Transverse colon (tissue), 4 donors: ENCODE data around the gene FSCN2. TPM values are rescaled to one million over a fixed set of nuclear protein-coding genes. Genes with fewer than 3 reads are reported as not detected.
"Not testable (repeated sequence)": the region's sequence is repeated elsewhere in the genome, so short reads cannot be mapped to it uniquely, and the experiment has no call there.

Experiments
- DNase-seq: peaks from one replicate; pipeline ENCODE4 v3.0.0-alpha.2; 2019
- H3K27ac ChIP-seq, 4 donors: fragments of 200-600 bp; sonication (generic); 2 replicates each; pipeline ENCODE4 v1.5.1; 2016 to 2018; ENCODE audit warnings: inconsistent platforms in 4 of 4
- H3K27me3 ChIP-seq: fragments of 200-600 bp; sonication (generic); 2 replicates; pipeline ENCODE4 v1.5.1; 2017; ENCODE audit warnings: inconsistent platforms
- H3K36me3 ChIP-seq, 4 donors: fragments of 200-600 bp; sonication (generic); 2 replicates each; pipeline ENCODE4 v1.5.1; 2017 to 2019; ENCODE audit warnings: inconsistent platforms in 4 of 4
- H3K4me1 ChIP-seq, 4 donors: fragments of 200-600 bp; sonication (generic); 2 replicates each; pipeline ENCODE4 v1.5.1; 2017 to 2020; ENCODE audit warnings: inconsistent platforms in 4 of 4
- H3K4me3 ChIP-seq, 4 donors: fragments of 200-600 bp; sonication (generic); 1 replicate in 1 of 4; 2 replicates in 3 of 4; pipeline versions ENCODE4 v1.5.1 to v1.6.1; 2017 to 2019; ENCODE audit warnings: inconsistent platforms in 4 of 4
- H3K9me3 ChIP-seq, 2 donors: fragments of 200-600 bp; sonication (generic); 2 replicates each; pipeline ENCODE4 v1.5.1; 2017 to 2019; ENCODE audit warnings: inconsistent platforms in 2 of 2
- CTCF ChIP-seq, 5 experiments: fragments of 200-600 bp in 3 of 5; fragments of 450-650 bp in 2 of 5; sonication (generic) in 3 of 5; IDR thresholded peaks; 1 replicate in 2 of 5; 2 replicates in 3 of 5; pipeline ENCODE4 v1.5.1; 2016 to 2017; ENCODE audit warnings: antibody characterized with exemption in 5 of 5, inconsistent platforms in 3 of 5, mild to moderate bottlenecking in 2 of 5, moderate library complexity in 1 of 5
- EP300 ChIP-seq: sonication (generic); formaldehyde crosslinking; IDR thresholded peaks from one replicate; pipeline ENCODE4 v1.6.1; 2017; ENCODE audit warnings: antibody characterized with exemption, low read depth
- POLR2A ChIP-seq: fragments of 450-650 bp; IDR thresholded peaks from one replicate; pipeline ENCODE4 v1.6.1; 2016; ENCODE audit warnings: antibody characterized with exemption, mild to moderate bottlenecking, moderate library complexity
- POLR2AphosphoS5 ChIP-seq, 3 donors: sonication (generic); formaldehyde crosslinking; IDR thresholded peaks; one replicate each; pipeline ENCODE4 v1.6.1; 2016; ENCODE audit warnings: antibody characterized with exemption in 3 of 3
- WGBS, 2 donors: methylation state at CpG; one replicate each; pipeline ENCODE4 v1.1.5; 2018; ENCODE audit warnings: low coverage in 1 of 2; 5-methylcytosine and 5-hydroxymethylcytosine counted together
- in situ Hi-C, 4 donors: fragments of 200-750 bp; cut with MboI; loops; one replicate each; pipeline versions ENCODE4 v1.15.0 to v1.15.1; 2017; ENCODE audit warnings: low sequenced_read_pairs in 3 of 4, low pct_ligation_motif_present in 1 of 4, low pct_unique_long_range_greater_than_20kb in 1 of 4
- intact Hi-C: fragments of 100-400 bp; cut with DNase I; formaldehyde crosslinking; loops from one replicate; pipeline ENCODE4 v1.15.1; 2023; ENCODE audit warnings: low total_unique reads
- total RNA-seq, 4 donors: library from RNA; depleted of rRNA; stranded (reverse); fragments of >200 nt; gene quantifications; one replicate each; pipeline ENCODE4 v1.1.0, GENCODE V29; 2016

The FSCN2 gene
- total RNA-seq, 4 donors from 2014 or later: 2.3 to 36.4 (median 17.2) TPM

DNA sequence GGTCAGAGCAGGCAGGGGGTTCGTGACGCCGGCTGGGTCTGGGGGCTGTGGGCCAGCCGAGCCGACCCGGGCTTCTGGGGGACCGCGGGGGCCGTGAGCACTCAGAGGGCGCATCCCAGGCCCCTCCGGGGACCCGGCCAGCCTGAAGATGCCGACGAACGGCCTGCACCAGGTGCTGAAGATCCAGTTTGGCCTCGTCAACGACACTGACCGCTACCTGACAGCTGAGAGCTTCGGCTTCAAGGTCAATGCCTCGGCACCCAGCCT, 140 bp downstream of the FSCN2 start:
- H3K9me3 ChIP-seq: no peaks in the 10 kb centered on the region
- DNase-seq: no peak
- TF ChIP-seq EP300 (no peak), POLR2AphosphoS5 (IDR thresholded peaks at IDR 0.05) (no peak), POLR2A (no peak), CTCF (IDR thresholded peaks at IDR 0.05) (no peak)
- H3K36me3 ChIP-seq: no peaks in the 10 kb centered on the region
- H3K27ac ChIP-seq: no peak overlapping the region
- peaks cover 70% of the 10 kb centered on the region for H3K27me3 ChIP-seq
- no peak overlapping the region for H3K4me3 ChIP-seq
- intact Hi-C loops: no loop called here
- in situ Hi-C loops: no loop called here
- H3K4me1 ChIP-seq: peaks cover 0 to 17% (median 9%) of the 10 kb centered on the region in 4 donors
- 33% methylated on average over 3 of the region's 20 CpGs; no CpG with 5 or more reads in 1 of the 2 donors for WGBS, 2 donors

GRCh38 chr17:81528651-81529436, 667 bp downstream of the FSCN2 start:
- Histone ChIP-seq H3K4me3 (no peak overlapping the region), H3K36me3 (no peaks in the 10 kb centered on the region), H3K4me1 (peaks cover 0 to 14% (median 6%) of the 10 kb centered on the region in 4 donors), H3K27me3 (peaks cover 65% of the 10 kb centered on the region), H3K27ac (no peak overlapping the region), H3K9me3 (no peaks in the 10 kb centered on the region)
- intact Hi-C loops (no loop called here), in situ Hi-C loops (no loop called here)
- no peak for DNase-seq
- TF ChIP-seq EP300 (no peak), CTCF (IDR thresholded peaks at IDR 0.05) (no peak)
- 67% methylated on average over 56 of the region's 62 CpGs; no CpG with 5 or more reads in 1 of the 2 donors for WGBS, 2 donors

GRCh38 chr17:81529437-81529803, 1.2 kb downstream of the FSCN2 start:
- 50% methylated on average over 6 of the region's 6 CpGs; no CpG with 5 or more reads in 1 of the 2 donors for WGBS, 2 donors
- Histone ChIP-seq H3K4me3 (no peak overlapping the region), H3K27me3 (peaks cover 59% of the 10 kb centered on the region), H3K27ac (no peak overlapping the region), H3K4me1 (peaks cover 0 to 14% (median 6%) of the 10 kb centered on the region in 4 donors), H3K9me3 (no peaks in the 10 kb centered on the region), H3K36me3 (no peaks in the 10 kb centered on the region)
- no peak for DNase-seq
- no peak for TF ChIP-seq POLR2AphosphoS5 (IDR thresholded peaks at IDR 0.05)
- TF ChIP-seq POLR2A: no peak
- no peak for TF ChIP-seq CTCF (IDR thresholded peaks at IDR 0.05)
- intact Hi-C loops: no loop called here
- in situ Hi-C loops: no loop called here

GRCh38 chr17:81531013-81531412, 2.8 kb downstream of the FSCN2 start:
- H3K4me3 ChIP-seq, H3K36me3 ChIP-seq, DNase-seq, H3K9me3 ChIP-seq, in situ Hi-C loops, H3K27ac ChIP-seq: not testable (repeated sequence)
- peaks cover 47% of the 10 kb centered on the region for H3K27me3 ChIP-seq
- H3K4me1 ChIP-seq: peaks cover 0 to 14% (median 6%) of the 10 kb centered on the region in 4 donors
- intact Hi-C loops: loop anchor here (5.0 to 10.0 kb wide), 2 partner anchors 276 to 1081 kb away; no protein-coding TSS in a partner anchor
- 78 to 83% methylated on average over 6 of the region's 6 CpGs for WGBS, 2 donors

DNA sequence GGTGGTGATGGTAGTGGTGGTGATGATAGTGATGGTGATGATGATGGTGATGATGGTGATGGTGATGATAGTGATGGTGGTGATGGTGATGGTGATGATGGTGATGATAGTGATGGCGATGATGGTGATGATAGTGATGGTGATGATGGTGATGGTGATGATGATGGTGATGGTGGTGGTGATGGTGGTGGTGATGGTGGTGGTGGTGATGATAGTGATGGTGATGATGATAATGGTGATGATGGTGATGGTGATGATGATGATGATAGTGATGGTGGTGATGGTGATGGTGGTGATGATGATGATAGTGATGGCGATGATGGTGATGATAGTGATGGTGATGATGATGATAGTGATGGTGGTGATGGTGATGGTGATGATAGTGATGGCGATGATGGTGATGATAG, 3.8 kb downstream of the FSCN2 start:
- H3K27ac ChIP-seq, DNase-seq, H3K4me3 ChIP-seq, H3K9me3 ChIP-seq, H3K36me3 ChIP-seq, in situ Hi-C loops: not testable (repeated sequence)
- H3K4me1 ChIP-seq: peaks cover 2 to 19% (median 12%) of the 10 kb centered on the region in 4 donors
- intact Hi-C loops: loop anchor here (5.0 to 10.0 kb wide), 2 partner anchors 277 to 1080 kb away; no protein-coding TSS in a partner anchor
- 75 to 94% methylated on average over 2 to 3 of the region's 3 CpGs for WGBS, 2 donors
- peaks cover 47% of the 10 kb centered on the region for H3K27me3 ChIP-seq
